HCT116 (cell line): ENCODE data around the gene ARPP21. TPM values are rescaled to one million over a fixed set of nuclear protein-coding genes. Genes with fewer than 3 reads are reported as not detected.

Source experiments
- ATAC-seq: fragments of 200-7000 bp; cut with Tn5 transposase; 2 replicates; pipeline ENCODE4 v1.9.1; 2020; ENCODE audit warnings: mild to moderate bottlenecking, moderate library complexity
- BruUV-seq: library from RNA; stranded (reverse); fragments of 400-500 nt; replicated peaks from 2 replicates; lab custom pipeline; 2021; lab: Mats Ljungman, UMichigan
- CTCF ChIA-PET: fragments of 300-600 bp; sonication (Branson Sonifier 250); formaldehyde crosslinking; loops from one replicate; lab custom pipeline; 2021; ENCODE audit warnings: antibody characterized with exemption; lab: Charles Lee
- POLR2A ChIA-PET: fragments of 300-600, 350-600 bp; sonication (Branson Sonifier 250); formaldehyde crosslinking; loops from one replicate; lab custom pipeline; 2021; ENCODE audit warnings: antibody characterized with exemption; lab: Charles Lee
- RAD21 ChIA-PET, 2 experiments: fragments of 300-600 bp; sonication (Branson Sonifier 250); formaldehyde crosslinking; loops; one replicate each; lab custom pipeline; 2023; ENCODE audit warnings: low total read pairs in 2 of 2; ENCODE audit not compliant: uncharacterized antibody in 2 of 2, unreplicated experiment in 2 of 2, low non-redundant PET in 1 of 2; lab: Charles Lee
- DNase-seq: peaks from one replicate; pipeline ENCODE4 v3.0.0-alpha.2; 2010; ENCODE audit warnings: low read depth, low spot score
- H2AFZ ChIP-seq: fragments of 200-600 bp; shearing (Covaris generic), sonication (generic); 2 replicates; pipeline ENCODE4 v1.6.1; 2017; ENCODE audit warnings: low read depth, mixed run types, mixed read lengths, antibody characterized with exemption, low read length; ENCODE audit not compliant: poor library complexity, severe bottlenecking
- H3K27ac ChIP-seq: 2 replicates; pipeline ENCODE4 v1.5.1; 2012; ENCODE audit warnings: low read depth, low read length
- H3K27me3 ChIP-seq: fragments of 200-600 bp; sonication (generic); 2 replicates; pipeline ENCODE4 v1.6.1; 2016; ENCODE audit warnings: mixed run types, low read length, mixed read lengths; ENCODE audit not compliant: insufficient read depth
- H3K36me3 ChIP-seq, 2 experiments: fragments of 200-500 bp in 1 of 2; fragments of 200-600 bp in 1 of 2; sonication (Bioruptor generic) in 1 of 2; sonication (generic) in 1 of 2; 2 replicates each; pipeline versions ENCODE4 v1.5.1 to v1.6.1; 2014 to 2016; ENCODE audit warnings: low read length in 2 of 2, inconsistent platforms in 1 of 2, mixed read lengths in 1 of 2, mixed run types in 1 of 2; ENCODE audit not compliant: insufficient read depth in 2 of 2, control insufficient read depth in 1 of 2
- H3K4me1 ChIP-seq, 2 experiments: fragments of 200-600 bp in 1 of 2; sonication (generic) in 1 of 2; 2 replicates each; pipeline versions ENCODE4 v1.5.1 to v1.6.1; 2012 to 2017; ENCODE audit warnings: low read length in 2 of 2, inconsistent platforms in 1 of 2, mild to moderate bottlenecking in 1 of 2, mixed read lengths in 1 of 2, mixed run types in 1 of 2, moderate library complexity in 1 of 2; ENCODE audit not compliant: insufficient read depth in 2 of 2, control insufficient read depth in 1 of 2
- H3K4me2 ChIP-seq: fragments of 200-600 bp; sonication (generic); 2 replicates; pipeline ENCODE4 v1.6.1; 2017; ENCODE audit warnings: mixed run types, low read length, mixed read lengths
- H3K4me3 ChIP-seq, 2 experiments: fragments of 200-600 bp in 1 of 2; sonication (generic) in 1 of 2; replicated peaks in 1 of 2; 2 replicates each; pipeline ENCODE4 v1.5.1; 2011 to 2016; ENCODE audit warnings: low read length in 2 of 2, control low read depth in 1 of 2, low read depth in 1 of 2, mild to moderate bottlenecking in 1 of 2, mixed read lengths in 1 of 2, mixed run types in 1 of 2
- H3K79me2 ChIP-seq: fragments of 200-600 bp; sonication (generic); 2 replicates; pipeline ENCODE4 v1.6.1; 2017; ENCODE audit warnings: mild to moderate bottlenecking, mixed run types, low read length, moderate library complexity, mixed read lengths; ENCODE audit not compliant: insufficient read depth
- H3K9ac ChIP-seq: fragments of 200-600 bp; sonication (generic); 2 replicates; pipeline ENCODE4 v1.6.1; 2016; ENCODE audit warnings: low read length, mixed read lengths
- H3K9me2 ChIP-seq: fragments of 200-600 bp; sonication (generic), shearing (Covaris generic); 2 replicates; pipeline ENCODE4 v1.6.1; 2017; ENCODE audit warnings: mixed run types, mild to moderate bottlenecking, moderate library complexity; ENCODE audit not compliant: insufficient read depth
- H3K9me3 ChIP-seq, 2 experiments: fragments of 200-500 bp in 1 of 2; fragments of 200-600 bp in 1 of 2; sonication (Bioruptor generic) in 1 of 2; sonication (generic) in 1 of 2; 2 replicates each; pipeline ENCODE4 v1.6.1; 2014 to 2017; ENCODE audit warnings: low read length in 2 of 2, mixed read lengths in 2 of 2, inconsistent platforms in 1 of 2, low read depth in 1 of 2, mild to moderate bottlenecking in 1 of 2, mixed run types in 1 of 2, moderate library complexity in 1 of 2; ENCODE audit not compliant: control insufficient read depth in 1 of 2, insufficient read depth in 1 of 2
- H4K20me1 ChIP-seq: fragments of 200-600 bp; sonication (generic), shearing (Covaris generic); 2 replicates; pipeline ENCODE4 v1.6.1; 2017; ENCODE audit warnings: mixed run types, mild to moderate bottlenecking, moderate library complexity; ENCODE audit not compliant: insufficient read depth
- ATF3 ChIP-seq: IDR thresholded peaks from 2 replicates; pipeline ENCODE4 v1.6.1; 2012
- CEBPB ChIP-seq: IDR thresholded peaks from 2 replicates; pipeline ENCODE4 v1.6.1; 2012; ENCODE audit warnings: low read depth
- EZH2phosphoT487 ChIP-seq: fragments of 200-600 bp; IDR thresholded peaks from 2 replicates; pipeline ENCODE4 v1.6.1; 2018; ENCODE audit warnings: antibody characterized with exemption, borderline replicate concordance
- FOSL1 ChIP-seq: IDR thresholded peaks from 2 replicates; pipeline ENCODE4 v1.6.1; 2012; ENCODE audit warnings: low read depth
- JUND ChIP-seq: IDR thresholded peaks from 2 replicates; pipeline ENCODE4 v1.6.1; 2012
- POLR2A ChIP-seq: IDR thresholded peaks from 2 replicates; pipeline ENCODE4 v1.7.0; 2011; ENCODE audit warnings: borderline replicate concordance; ENCODE audit not compliant: insufficient read depth, insufficient read length; ENCODE audit errors: extremely low read depth
- RAD21 ChIP-seq: IDR thresholded peaks from 2 replicates; pipeline ENCODE4 v1.6.1; 2012; ENCODE audit warnings: low read depth, mild to moderate bottlenecking
- REST ChIP-seq: IDR thresholded peaks from 2 replicates; pipeline ENCODE4 v1.6.1; 2012; ENCODE audit warnings: low read depth
- SIN3A ChIP-seq: IDR thresholded peaks from 2 replicates; pipeline ENCODE4 v1.6.1; 2012; ENCODE audit warnings: low read depth
- YY1 ChIP-seq: IDR thresholded peaks from 2 replicates; pipeline ENCODE4 v1.6.1; 2011; ENCODE audit warnings: low read length, low read depth, moderate library complexity, mild to moderate bottlenecking; ENCODE audit not compliant: insufficient replicate concordance; ENCODE audit errors: extremely low read depth
- intact Hi-C: fragments of 100-400 bp; cut with micrococcal nuclease; formaldehyde crosslinking; loops from 2 replicates; pipeline ENCODE4 v1.10.0; 2022
- total RNA-seq: library from RNA; stranded (reverse); gene quantifications from one replicate; pipeline ENCODE4 v1.2.1, GENCODE V29; 2021; ENCODE audit not compliant: unreplicated experiment

Gene ARPP21
- total RNA-seq, 1 experiment from 2014 or later: not detected

GRCh38 chr3:35744419-35744818, 105.1 kb downstream of the ARPP21 start:
- Histone ChIP-seq H3K4me1 (no peaks in the 10 kb centered on the region), H3K4me3 (no peak overlapping the region), H4K20me1 (no peaks in the 10 kb centered on the region), H3K79me2 (no peaks in the 10 kb centered on the region), H3K9ac (no peak overlapping the region), H2AFZ (no peak overlapping the region), H3K27ac (no peak overlapping the region), H3K27me3 (no peaks in the 10 kb centered on the region), H3K9me3 (peaks cover 0 to 9% of the 10 kb centered on the region in 2 experiments; a peak in 2 of 4 replicates), H3K9me2 (no peaks in the 10 kb centered on the region), H3K36me3 (no peaks in the 10 kb centered on the region), H3K4me2 (no peak overlapping the region)
- BruUV-seq: no TSS peak
- DNase-seq (no peak), ATAC-seq (no peak)
- ChIA-PET CTCF (no interaction called here), RAD21 (no interaction called here), POLR2A (no interaction called here)
- TF ChIP-seq YY1 (no peak), POLR2A (no peak), CEBPB (no peak), JUND (no peak), EZH2phosphoT487 (no peak), RAD21 (no peak), ATF3 (no peak), SIN3A (no peak), REST (no peak), FOSL1 (no peak)
- intact Hi-C loops: no loop called here
